Diencephalon (tissue), 1 donor: ENCODE data around the gene SMIM43. TPM values are rescaled to one million over a fixed set of nuclear protein-coding genes. Genes with fewer than 3 reads are reported as not detected.

ENCODE experiments used
- total RNA-seq: library from RNA; depleted of rRNA; stranded (reverse); fragments of >200 nt; gene quantifications from one replicate; pipeline ENCODE4 v1.2.3, GENCODE V29; 2014

Gene SMIM43
- 8.5 TPM for total RNA-seq

GRCh38 chr4:121764702-121765367 lies at the start of gene SMIM43:
TSS of gene SMIM43 (minus strand) at chr4:121765164. CDS start at chr4:121765105, 59 bp downstream.

GRCh38 chr4:121800961-121801714 lies 36.2 kb upstream of the SMIM43 start, which contains the start of gene EXOSC9:
TSS of gene EXOSC9 (plus strand) at chr4:121801323. CDS start at chr4:121801425, 102 bp downstream.

Other genes starting within 250 kb of the SMIM43 start
- gene ANXA5, start 68.2 kb downstream of the SMIM43 start, total RNA-seq, result 76.4 TPM
- 28.4 TPM for gene EXOSC9, start 36.2 kb upstream of the SMIM43 start, total RNA-seq
- gene CCNA2, start 58.7 kb upstream of the SMIM43 start, total RNA-seq, result 13.4 TPM
- gene BBS7, start 105.3 kb upstream of the SMIM43 start, total RNA-seq, result 50.3 TPM
- 14.5 TPM for gene TRPC3, start 186.9 kb upstream of the SMIM43 start, total RNA-seq